Right kidney (tissue), 1 donor: ENCODE measurements around the gene PKIB.

ENCODE experiments used
- DNase-seq: peaks from one replicate; pipeline ENCODE4 v3.0.0-alpha.2; 2016

The PKIB gene

DNA sequence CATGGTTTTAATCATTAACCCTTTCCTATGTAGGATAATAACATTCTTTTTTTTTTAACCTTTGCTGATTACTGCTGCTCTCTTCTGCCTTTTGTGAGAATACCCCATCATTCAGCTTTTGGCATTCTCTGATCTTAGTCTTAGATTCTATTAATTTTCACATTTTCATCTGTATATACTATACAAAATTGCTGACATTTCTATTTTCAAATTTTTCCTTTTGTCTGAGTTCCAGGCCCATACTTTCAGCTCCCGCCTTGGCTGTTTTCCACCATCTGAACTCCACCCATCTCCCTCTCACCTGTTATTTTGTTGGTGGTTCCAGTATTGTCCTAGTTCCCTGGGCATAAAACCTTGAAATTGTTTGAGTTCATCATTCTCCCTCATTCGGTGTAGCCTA lies 59.2 kb downstream of the PKIB start:
- no peak for DNase-seq

DNA sequence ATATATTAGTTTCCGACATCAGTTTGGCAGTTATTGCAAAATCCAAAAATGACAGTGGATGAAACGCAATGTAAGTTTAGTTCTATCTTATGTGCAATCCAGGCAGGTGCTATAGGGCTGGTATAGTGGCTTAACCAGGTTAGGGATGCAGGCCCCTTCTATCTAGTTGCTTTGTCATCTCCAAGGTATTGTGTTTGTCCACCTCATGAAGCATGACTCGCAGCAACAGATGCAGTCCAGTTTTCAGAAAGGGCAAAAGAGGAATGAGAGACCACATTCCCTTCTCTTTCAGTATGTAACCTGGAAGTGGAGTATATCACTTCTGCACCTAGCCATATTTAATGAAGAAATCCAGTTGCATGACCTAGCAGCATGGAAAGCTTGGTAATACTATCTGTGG lies 59.7 kb downstream of the PKIB start:
- DNase-seq = no peak

GRCh38 chr6:122671251-122671650 lies 61.0 kb downstream of the PKIB start:
- DNase-seq = no peak

DNA sequence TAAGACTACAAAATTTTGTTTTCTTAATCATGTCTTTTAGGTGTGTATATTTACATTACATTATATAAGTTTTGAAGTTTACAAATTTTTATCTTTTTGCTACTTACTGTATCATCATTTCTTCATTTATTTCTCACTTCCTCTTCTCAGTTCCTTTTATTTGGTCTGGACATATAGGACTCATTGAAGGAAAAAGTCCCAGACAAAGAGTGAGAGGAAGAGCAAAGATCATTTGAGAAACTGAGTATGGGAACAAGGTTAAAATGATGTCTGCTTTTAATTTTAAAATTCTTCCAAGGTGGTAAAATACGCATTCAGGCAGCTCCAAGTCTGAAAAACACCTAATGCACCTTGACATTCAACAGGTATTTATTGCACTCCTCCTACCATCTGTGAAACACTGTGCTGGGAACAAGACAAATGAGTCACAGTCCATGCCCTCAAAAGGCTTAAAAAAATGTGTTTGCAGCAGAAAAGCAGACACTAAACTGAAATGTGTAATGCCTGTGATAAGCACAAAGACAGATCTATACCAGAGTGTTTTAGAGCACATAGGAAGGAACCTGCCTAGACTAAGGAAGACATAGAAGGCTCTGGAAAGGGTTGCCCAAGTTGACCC lies 63.2 kb downstream of the PKIB start:
- DNase-seq = no peak

- DNase-seq = no peak
Observed at GRCh38 chr6:122676146-122676545, 65.9 kb downstream of the PKIB start.

DNA sequence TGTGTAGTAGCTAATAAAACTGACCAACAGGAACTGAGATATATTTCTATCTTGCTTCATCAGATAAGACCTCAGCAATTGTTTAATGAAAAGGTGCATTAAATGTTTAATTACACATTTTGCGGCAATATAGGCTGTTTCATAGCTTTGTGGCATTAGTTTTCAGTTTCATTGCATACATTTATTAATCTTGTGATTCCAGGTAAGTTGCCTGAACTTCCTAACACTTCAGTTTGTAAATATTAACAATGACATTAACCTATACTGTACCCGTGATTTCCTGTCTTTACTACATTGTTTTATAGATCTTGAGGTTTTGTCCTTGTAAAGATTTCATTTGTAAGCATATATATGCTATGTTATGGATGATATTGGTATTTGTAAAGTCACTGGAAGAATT lies 66.5 kb downstream of the PKIB start:
- DNase-seq = no peak

DNA sequence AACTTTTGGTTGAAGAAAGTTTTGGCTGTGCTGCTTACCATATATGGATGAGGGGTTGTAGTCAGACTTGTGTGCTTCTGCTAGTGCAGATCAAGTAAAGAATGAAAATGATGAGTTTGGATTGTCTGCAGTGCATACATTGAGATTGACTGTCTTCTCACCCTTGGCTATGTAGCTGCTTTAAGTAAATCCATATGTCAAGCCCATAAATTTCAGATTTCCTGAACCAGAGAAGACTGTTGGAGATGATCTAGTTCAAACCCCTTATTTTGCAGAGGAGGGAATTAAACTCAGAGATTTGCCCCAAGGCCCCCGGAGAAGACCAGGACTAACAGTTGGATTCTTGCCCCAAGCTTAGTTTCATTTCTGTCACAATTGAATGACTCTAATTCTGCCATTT lies 67.2 kb downstream of the PKIB start:
- no peak for DNase-seq

DNA sequence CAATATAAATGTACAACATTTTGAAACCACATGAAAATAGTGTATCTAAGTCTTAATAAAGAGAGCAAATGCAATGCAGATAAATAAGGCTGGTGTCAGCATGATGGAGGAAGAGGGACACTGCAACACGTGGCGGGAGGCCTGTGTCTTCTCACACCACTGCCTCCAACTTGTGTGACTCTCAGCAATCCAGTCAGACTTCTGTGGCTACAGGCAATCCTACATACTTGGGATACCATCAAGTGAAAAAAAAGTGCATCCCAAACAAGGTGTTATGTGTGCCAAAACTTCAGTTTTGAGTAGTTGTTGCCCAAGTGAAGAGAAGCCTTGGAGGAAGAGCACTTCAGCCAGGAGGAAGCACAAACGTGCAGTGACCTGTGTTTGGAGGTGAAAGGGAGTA lies 68.6 kb downstream of the PKIB start:
- no peak for DNase-seq

GRCh38 chr6:122681705-122682104 lies 71.5 kb downstream of the PKIB start:
- DNase-seq = no peak

GRCh38 chr6:122683989-122684651 lies 73.9 kb downstream of the PKIB start:
- DNase-seq = no peak

GRCh38 chr6:122692175-122692598 lies 82.0 kb downstream of the PKIB start:
- DNase-seq = no peak

- no peak for DNase-seq
Observed at GRCh38 chr6:122692807-122693580, 82.8 kb downstream of the PKIB start.

GRCh38 chr6:122694075-122694474 lies 83.9 kb downstream of the PKIB start:
- DNase-seq = no peak

- no peak for DNase-seq
Observed at GRCh38 chr6:122694602-122695001, 84.4 kb downstream of the PKIB start.

DNA sequence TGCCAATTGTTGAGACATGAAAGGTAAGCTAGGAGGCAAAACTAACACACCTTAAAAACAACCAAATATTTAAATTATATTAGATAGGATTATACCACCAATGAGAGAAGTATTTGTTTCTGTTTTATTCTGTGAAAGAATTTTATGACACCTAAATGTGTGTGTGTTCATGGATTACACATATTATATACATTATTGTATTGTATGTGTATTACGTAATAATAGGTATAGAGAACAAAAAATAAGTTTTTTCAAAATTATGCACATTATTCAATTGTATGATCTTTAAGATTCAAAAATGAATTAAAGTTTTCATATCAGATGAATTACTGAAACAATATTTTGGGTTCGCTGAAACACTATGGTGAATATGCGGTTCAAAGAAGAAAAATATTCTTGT lies 85.0 kb downstream of the PKIB start:
- DNase-seq = no peak

- no peak for DNase-seq
Observed at GRCh38 chr6:122696079-122696478, 85.9 kb downstream of the PKIB start.

- DNase-seq = no peak
Observed at GRCh38 chr6:122696853-122697252, 86.6 kb downstream of the PKIB start.

DNA sequence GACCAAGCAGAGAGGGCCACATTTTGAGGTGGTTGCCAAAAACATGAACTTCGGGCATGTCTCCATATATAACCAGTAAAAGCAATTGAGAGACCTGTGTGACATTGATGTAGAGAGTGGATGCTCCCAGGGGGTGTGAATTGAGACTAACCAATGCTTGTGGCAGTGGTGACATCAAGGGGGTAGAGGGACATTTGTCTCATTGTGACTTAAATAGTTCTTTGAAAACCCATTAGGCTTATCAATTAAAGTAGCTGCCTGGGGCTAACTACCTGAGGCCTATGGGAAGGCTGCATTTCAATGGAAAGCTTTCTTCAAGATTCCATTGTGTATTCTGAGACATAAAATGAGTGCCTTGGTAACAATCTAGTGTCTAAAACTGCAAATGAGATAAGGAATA lies 87.3 kb downstream of the PKIB start:
- DNase-seq = no peak

- DNase-seq = no peak
Observed at GRCh38 chr6:122701666-122702065, 91.5 kb downstream of the PKIB start.

DNA sequence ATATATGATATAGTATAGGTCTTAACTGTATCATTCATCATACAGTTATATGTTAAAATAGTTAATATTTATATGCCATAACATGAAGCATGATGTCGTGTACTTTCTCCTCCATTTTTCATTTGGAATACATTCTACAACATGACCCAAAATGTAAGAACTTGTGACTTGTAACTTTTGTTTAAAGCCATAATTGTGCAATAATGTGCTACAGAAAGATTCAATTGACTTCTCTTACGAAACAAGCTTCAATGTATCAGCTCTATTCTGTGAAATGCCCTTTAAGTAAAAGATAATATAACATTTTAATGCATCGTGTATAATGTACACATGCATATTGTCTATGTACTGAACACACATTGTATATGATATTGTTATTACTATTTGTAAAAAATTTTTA lies 92.6 kb downstream of the PKIB start:
- DNase-seq = no peak

DNA sequence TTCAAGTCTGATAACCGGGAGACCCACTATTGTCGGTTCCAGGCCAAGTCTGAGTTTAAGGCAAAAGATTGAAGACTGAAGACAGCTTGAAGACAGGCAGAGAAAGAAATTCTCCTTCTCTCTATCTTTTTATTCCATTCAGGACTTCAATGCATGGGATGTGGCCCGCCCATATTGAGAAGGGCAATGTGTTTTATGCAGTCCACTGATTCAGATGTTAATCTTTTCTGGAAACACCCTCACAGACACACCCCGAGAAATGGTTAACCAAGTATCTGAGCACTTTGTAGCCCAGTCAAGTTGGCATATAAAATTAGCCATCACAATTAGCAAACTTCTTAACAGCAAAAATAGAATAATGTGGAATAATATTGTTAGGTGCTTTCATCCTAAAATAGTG lies 93.9 kb downstream of the PKIB start:
- no peak for DNase-seq

GRCh38 chr6:122709922-122710512 lies 99.8 kb downstream of the PKIB start:
- no peak for DNase-seq

DNA sequence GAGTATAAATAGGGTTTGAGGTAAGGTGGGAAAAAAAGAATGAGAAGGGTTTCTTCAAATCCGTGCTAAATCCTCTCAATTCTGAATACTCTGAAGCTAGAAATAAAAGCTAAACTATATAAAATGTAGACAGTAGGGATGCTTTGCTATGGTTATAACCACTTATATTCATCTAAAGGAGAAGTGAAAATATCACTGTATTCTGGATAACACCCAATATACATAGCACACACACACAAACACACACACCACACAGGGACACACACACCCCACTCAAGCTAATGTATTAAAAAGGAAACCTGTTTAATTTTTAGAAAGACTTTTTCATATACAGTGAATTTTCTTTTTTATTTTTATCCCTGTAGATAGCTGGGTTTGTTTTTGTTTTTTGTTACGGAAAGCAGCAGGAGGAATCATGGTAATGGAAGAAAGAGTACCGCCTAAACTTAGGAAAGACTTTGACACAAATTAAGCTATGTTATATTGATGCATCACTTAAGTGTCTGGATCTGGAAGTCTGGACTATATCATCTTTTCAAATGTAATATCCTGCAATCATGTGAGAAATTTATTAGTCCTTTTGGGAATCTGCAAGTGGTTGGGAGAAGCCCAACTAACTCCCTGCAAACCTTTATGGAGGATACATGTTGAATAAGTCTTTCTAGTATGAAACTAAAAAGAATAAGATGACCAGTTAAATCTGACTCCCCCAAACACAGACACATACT lies 100.9 kb downstream of the PKIB start:
- no peak for DNase-seq
